KMS-11 (cell line): ENCODE results near the gene PARD6G.

Experiments
- H2AFZ ChIP-seq: fragments of 200-600 bp; sonication (generic); 2 replicates; pipeline ENCODE4 v1.6.1; 2016; ENCODE audit warnings: antibody characterized with exemption, mixed run types, low read depth
- H3K27ac ChIP-seq: fragments of 200-600 bp; sonication (generic); 2 replicates; pipeline ENCODE4 v1.6.1; 2016; ENCODE audit warnings: mild to moderate bottlenecking, mixed run types
- H3K27me3 ChIP-seq: fragments of 200-600 bp; sonication (generic); 2 replicates; pipeline ENCODE4 v1.6.1; 2017; ENCODE audit warnings: mild to moderate bottlenecking, low read depth, mixed run types, moderate library complexity; ENCODE audit not compliant: insufficient read depth
- H3K36me3 ChIP-seq: fragments of 200-600 bp; sonication (generic); 2 replicates; pipeline ENCODE4 v1.6.1; 2017; ENCODE audit warnings: mild to moderate bottlenecking, mixed run types; ENCODE audit not compliant: insufficient read depth
- H3K4me1 ChIP-seq: fragments of 200-600 bp; sonication (generic); 2 replicates; pipeline ENCODE4 v1.6.1; 2016; ENCODE audit warnings: mild to moderate bottlenecking, low read depth, mixed run types; ENCODE audit not compliant: poor library complexity, severe bottlenecking
- H3K4me2 ChIP-seq: fragments of 200-600 bp; sonication (generic); 2 replicates; pipeline ENCODE4 v1.7.0; 2016; ENCODE audit warnings: mild to moderate bottlenecking, mixed run types
- H3K4me3 ChIP-seq: fragments of 200-600 bp; sonication (generic); IDR thresholded peaks from 2 replicates; pipeline ENCODE4 v1.6.1; 2017; ENCODE audit warnings: low read depth, low read length, mixed read lengths; ENCODE audit not compliant: insufficient read depth
- H3K79me2 ChIP-seq: fragments of 200-600 bp; sonication (generic); 2 replicates; pipeline ENCODE4 v1.6.1; 2016; ENCODE audit warnings: low read depth, mixed run types; ENCODE audit not compliant: insufficient read depth
- H3K9ac ChIP-seq: fragments of 200-600 bp; sonication (generic); 2 replicates; pipeline ENCODE4 v1.6.1; 2016; ENCODE audit warnings: mild to moderate bottlenecking, mixed run types
- H4K20me1 ChIP-seq: fragments of 200-600 bp; sonication (generic); 2 replicates; pipeline ENCODE4 v1.6.1; 2016; ENCODE audit warnings: mild to moderate bottlenecking, mixed run types; ENCODE audit not compliant: insufficient read depth
- CTCF ChIP-seq: fragments of 200-600 bp; sonication (generic); conservative IDR thresholded peaks from 2 replicates; pipeline ENCODE4 v1.6.1; 2017; ENCODE audit warnings: low read depth, mild to moderate bottlenecking, antibody characterized with exemption, low read length, moderate library complexity, mixed read lengths

The PARD6G gene

GRCh38 chr18:80203249-80203648, 44.1 kb downstream of the PARD6G start:
- Histone ChIP-seq H3K4me3 (no peak overlapping the region), H3K36me3 (no peaks in the 10 kb centered on the region), H2AFZ (no peak overlapping the region), H3K79me2 (no peaks in the 10 kb centered on the region), H3K27ac (no peak overlapping the region), H4K20me1 (no peaks in the 10 kb centered on the region), H3K9ac (no peak overlapping the region), H3K4me1 (no peaks in the 10 kb centered on the region), H3K4me2 (no peak overlapping the region), H3K27me3 (no peaks in the 10 kb centered on the region)
- TF ChIP-seq CTCF, result no peak

DNA sequence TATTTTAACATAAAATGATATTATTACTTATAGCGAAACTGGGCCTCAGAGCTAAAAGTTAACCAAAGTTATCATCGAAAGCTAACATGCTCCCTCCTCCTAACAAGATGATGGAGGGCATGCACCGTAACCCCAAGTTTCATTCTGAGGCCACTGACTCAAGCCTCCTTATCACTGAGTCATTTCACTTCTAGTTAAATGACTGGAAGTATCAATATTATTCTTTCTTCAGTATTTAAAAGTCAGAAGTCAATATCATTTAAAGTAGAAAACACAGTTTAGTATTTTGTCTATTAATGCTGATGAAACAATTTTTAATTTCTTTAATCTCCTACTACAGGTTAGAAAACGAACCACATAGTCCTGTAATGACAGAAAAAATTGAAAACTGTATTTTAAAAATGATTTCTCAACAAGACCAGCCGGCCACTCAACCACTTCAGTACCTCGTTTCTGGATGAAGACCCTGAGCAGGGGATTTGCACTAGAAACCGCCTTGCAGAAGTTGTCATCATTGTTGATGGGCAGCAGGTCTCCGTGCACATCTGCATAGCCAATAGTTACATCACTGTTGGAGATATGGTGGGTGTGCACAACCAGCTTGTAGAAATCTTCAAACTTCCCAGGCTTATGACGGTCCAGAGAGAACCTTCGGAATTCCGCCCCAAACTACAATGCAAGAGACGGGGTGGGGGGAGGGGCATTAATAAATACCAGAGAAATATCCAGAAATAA, 44.9 kb downstream of the PARD6G start:
- H3K9ac ChIP-seq, result no peak overlapping the region
- H3K4me1 ChIP-seq, result no peaks in the 10 kb centered on the region
- no peaks in the 10 kb centered on the region for H3K27me3 ChIP-seq
- no peak overlapping the region for H3K4me2 ChIP-seq
- no peak overlapping the region for H2AFZ ChIP-seq
- no peak for TF ChIP-seq CTCF
- H3K79me2 ChIP-seq, result no peaks in the 10 kb centered on the region
- H3K36me3 ChIP-seq, result no peaks in the 10 kb centered on the region
- no peak overlapping the region for H3K4me3 ChIP-seq
- no peak overlapping the region for H3K27ac ChIP-seq
- no peaks in the 10 kb centered on the region for H4K20me1 ChIP-seq

GRCh38 chr18:80201739-80202138, 45.6 kb downstream of the PARD6G start:
- no peak overlapping the region for H2AFZ ChIP-seq
- no peak for TF ChIP-seq CTCF

GRCh38 chr18:80200932-80201672, 46.2 kb downstream of the PARD6G start:
- Histone ChIP-seq H3K27me3 (no peaks in the 10 kb centered on the region), H3K9ac (no peak overlapping the region), H3K4me2 (no peak overlapping the region), H3K27ac (no peak overlapping the region), H3K36me3 (no peaks in the 10 kb centered on the region), H3K4me3 (no peak overlapping the region), H3K79me2 (no peaks in the 10 kb centered on the region), H2AFZ (no peak overlapping the region), H3K4me1 (no peaks in the 10 kb centered on the region), H4K20me1 (no peaks in the 10 kb centered on the region)
- no peak for TF ChIP-seq CTCF

More at GRCh38 chr18:80201739-80202138, 45.6 kb downstream of the PARD6G start:
- H3K4me2 ChIP-seq, result no peak overlapping the region
- H3K9ac ChIP-seq, result no peak overlapping the region
- H3K36me3 ChIP-seq, result no peaks in the 10 kb centered on the region
- no peaks in the 10 kb centered on the region for H3K27me3 ChIP-seq
- no peaks in the 10 kb centered on the region for H4K20me1 ChIP-seq
- no peak overlapping the region for H3K4me3 ChIP-seq
- H3K4me1 ChIP-seq, result no peaks in the 10 kb centered on the region
- H3K79me2 ChIP-seq, result no peaks in the 10 kb centered on the region
- no peak overlapping the region for H3K27ac ChIP-seq
